Ascending aorta (tissue), 2 donors: ENCODE measurements around the gene UQCRC1. TPM values are rescaled to one million over a fixed set of nuclear protein-coding genes. Genes with fewer than 3 reads are reported as not detected.

Source experiments
- DNase-seq, 2 donors: peaks; one replicate each; pipeline ENCODE4 v3.0.0-alpha.2; 2019; ENCODE audit warnings: low spot score in 2 of 2
- H3K27ac ChIP-seq, 2 donors: fragments of 200-600 bp; sonication (generic); one replicate each; pipeline ENCODE4 v1.5.1; 2016 to 2017; ENCODE audit warnings: mild to moderate bottlenecking in 1 of 2
- H3K27me3 ChIP-seq: fragments of 200-600 bp; sonication (generic); one replicate; pipeline ENCODE4 v1.5.1; 2017
- H3K36me3 ChIP-seq, 2 donors: fragments of 200-600 bp; sonication (generic); one replicate each; pipeline ENCODE4 v1.5.1; 2016
- H3K4me1 ChIP-seq, 2 donors: fragments of 200-600 bp; sonication (generic); one replicate each; pipeline ENCODE4 v1.5.1; 2016 to 2017; ENCODE audit warnings: mild to moderate bottlenecking in 1 of 2
- H3K4me3 ChIP-seq, 2 donors: fragments of 200-600 bp; sonication (generic); one replicate each; pipeline ENCODE4 v1.5.1; 2016 to 2017; ENCODE audit warnings: mild to moderate bottlenecking in 1 of 2
- H3K9me3 ChIP-seq, 2 donors: fragments of 200-600 bp; sonication (generic); one replicate each; pipeline ENCODE4 v1.5.1; 2016
- CTCF ChIP-seq, 3 experiments: fragments of 200-600 bp in 2 of 3; fragments of 450-650 bp in 1 of 3; sonication (generic) in 2 of 3; IDR thresholded peaks; one replicate each; pipeline ENCODE4 v1.5.1; 2016 to 2019; ENCODE audit warnings: antibody characterized with exemption in 3 of 3, mild to moderate bottlenecking in 1 of 3, moderate library complexity in 1 of 3
- intact Hi-C: fragments of 100-400 bp; cut with DNase I; formaldehyde crosslinking; loops from one replicate; pipeline ENCODE4 v1.15.1; 2023
- total RNA-seq: library from RNA; depleted of rRNA; stranded (reverse); fragments of >200 nt; gene quantifications from one replicate; pipeline ENCODE4 v1.1.0, GENCODE V29; 2016

UQCRC1 gene
- total RNA-seq: 193 TPM

DNA sequence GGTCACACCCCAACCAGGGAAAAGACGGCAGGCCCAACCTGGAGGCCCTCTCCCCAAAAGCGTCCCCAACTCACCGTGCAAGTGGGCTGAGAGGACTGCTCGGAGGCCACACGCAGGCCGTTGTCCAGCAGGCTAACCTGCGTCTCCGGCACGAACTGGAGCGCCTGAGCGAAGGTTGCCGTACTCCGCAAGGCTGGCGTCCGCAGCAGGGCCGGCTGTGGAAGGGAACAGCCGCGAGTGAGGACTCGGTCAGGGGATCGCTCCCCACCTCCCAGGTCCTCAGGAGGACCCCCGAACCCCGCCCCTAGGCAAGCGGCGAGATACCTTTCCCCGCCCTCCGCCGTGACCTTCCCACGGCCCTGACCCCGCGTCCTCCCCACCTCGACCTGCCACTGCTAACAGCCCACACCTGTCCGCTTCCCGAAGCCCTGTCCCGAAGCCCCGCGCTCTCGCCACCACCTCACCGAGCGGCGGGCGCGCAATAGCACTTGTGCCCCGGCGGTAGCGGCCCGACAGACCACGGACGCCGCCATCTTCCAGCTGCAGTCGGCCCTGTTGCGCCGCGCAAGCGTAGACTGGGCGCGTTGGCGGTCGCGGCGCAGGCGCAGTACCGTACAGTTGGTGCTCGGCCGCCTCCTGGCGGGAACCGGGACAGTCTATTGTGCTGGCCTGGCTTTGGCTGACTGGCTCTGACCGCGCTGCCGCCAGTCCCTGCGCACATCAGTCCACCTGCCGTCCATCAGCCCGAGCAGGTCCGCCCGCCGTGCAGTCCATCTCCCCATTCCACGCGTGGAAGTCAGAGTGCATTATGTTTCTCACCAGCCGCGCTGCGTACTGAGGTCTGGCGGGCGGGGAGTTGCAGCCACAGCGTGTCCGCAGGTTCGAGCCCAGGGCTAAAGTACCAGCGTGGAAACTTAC, at the start of gene UQCRC1:
Gene UQCRC1, minus strand, starts transcription at position 559 of the 918 bp plus-strand sequence. Its CDS starts 26 bp downstream, at position 533.
- H3K4me3 ChIP-seq: peak within 1 kb of the TSS; percentile 65 to 92
- intact Hi-C loops: loop anchor here (1.0 to 2.0 kb wide), 3 partner anchors 26 to 53 kb away; partner anchors contain the start of genes PFKFB4 and SLC26A6

DNA sequence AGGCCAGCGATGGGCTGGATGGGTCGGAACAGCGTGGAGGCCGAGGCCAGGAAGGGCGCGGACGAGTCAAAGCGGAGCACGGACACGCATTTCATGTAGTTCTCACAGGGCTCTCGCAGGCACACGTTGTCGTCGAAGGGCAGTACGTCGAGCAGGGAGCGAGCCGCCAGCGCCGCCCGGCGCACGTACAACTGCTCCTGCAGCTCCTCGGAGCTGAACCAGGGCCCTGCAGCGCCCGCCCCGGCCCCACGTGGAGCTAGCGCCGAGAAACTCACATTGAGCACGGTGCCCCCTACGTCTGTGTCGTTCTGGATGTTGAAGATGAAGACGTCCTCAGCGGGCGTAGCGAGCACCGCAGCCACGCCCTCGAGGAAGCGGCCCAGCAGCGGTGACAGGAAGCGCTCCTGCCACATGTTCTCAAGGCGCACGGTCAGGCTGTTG, 47.4 kb upstream of the UQCRC1 start:
- TF ChIP-seq CTCF (IDR thresholded peaks at IDR 0.05): no peak
- peaks cover 11 to 21% of the 10 kb centered on the region in 2 donors for H3K4me1 ChIP-seq
- H3K27ac ChIP-seq: peak overlapping the region; percentile 68 to 89
- intact Hi-C loops: loop anchor here (1.0 to 2.0 kb wide), 3 partner anchors 22 to 100 kb away; partner anchors contain the start of genes PFKFB4, SLC26A6 and UQCRC1
- no peaks in the 10 kb centered on the region for H3K9me3 ChIP-seq
- no peaks in the 10 kb centered on the region for H3K36me3 ChIP-seq
- DNase-seq: no peak
- H3K27me3 ChIP-seq: no peaks in the 10 kb centered on the region
- peak overlapping the region; percentile 70 to 77 for H3K4me3 ChIP-seq

More for the DNA sequence above, at the start of gene UQCRC1:
- Histone ChIP-seq H3K4me1 (peaks cover 5 to 15% of the 10 kb centered on the region in 2 donors), H3K36me3 (peaks cover 16 to 20% of the 10 kb centered on the region in 2 donors), H3K27me3 (no peaks in the 10 kb centered on the region), H3K27ac (peak within 1 kb of the TSS; percentile 80 to 84), H3K9me3 (no peaks in the 10 kb centered on the region)
- peak; percentile 81 to 95 (median 86) for TF ChIP-seq CTCF (IDR thresholded peaks at IDR 0.05)
- peak; percentile 67 to 96 for DNase-seq

DNA sequence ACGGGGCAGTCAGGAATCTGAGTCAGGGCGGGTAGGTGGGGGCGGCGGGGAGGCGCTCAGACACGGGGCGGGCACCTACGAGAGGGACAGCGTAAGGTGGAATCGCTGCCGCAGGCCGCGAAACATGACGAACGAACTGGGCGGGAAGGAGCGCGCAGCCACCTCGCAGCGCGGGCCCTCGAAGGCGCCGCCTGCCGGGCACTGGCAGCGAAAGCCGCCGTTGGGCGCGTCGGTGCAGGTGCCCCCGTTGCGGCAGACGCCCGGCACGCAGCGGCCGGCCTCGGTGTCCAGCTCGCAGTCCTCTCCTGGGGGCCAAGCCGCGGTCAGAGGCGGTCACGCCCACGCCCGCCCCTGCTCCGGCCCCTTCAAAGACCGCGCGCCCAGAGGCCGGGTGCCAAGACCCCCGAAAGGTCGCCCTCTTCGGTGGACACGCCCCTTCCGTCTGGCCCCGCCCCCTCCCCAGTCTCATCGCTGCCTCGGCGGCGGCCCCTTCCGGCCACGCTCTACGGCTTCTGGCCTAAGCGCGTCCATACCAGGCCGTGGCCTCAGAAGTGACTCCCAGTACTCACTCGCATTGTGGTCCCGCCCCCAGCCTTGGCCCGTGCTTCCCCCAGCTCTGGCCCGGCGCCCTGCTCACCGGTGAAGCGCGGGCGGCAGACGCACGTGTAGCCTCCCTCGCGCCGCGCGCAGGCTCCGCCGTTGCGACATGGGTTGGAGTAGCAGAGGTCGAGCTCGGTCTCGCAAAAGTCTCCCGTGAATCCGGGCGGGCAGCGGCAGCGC, 46.8 kb upstream of the UQCRC1 start:
- peak; percentile 50 to 83 (median 69) for TF ChIP-seq CTCF (IDR thresholded peaks at IDR 0.05)
- peak overlapping the region; percentile 70 to 77 for H3K4me3 ChIP-seq
- intact Hi-C loops: loop anchor here (1.0 to 2.0 kb wide), 3 partner anchors 21 to 99 kb away; partner anchors contain the start of genes PFKFB4, SLC26A6 and UQCRC1
- H3K27ac ChIP-seq: peak overlapping the region; percentile 68 to 89
- DNase-seq: peak; percentile 62 to 89
- H3K9me3 ChIP-seq: no peaks in the 10 kb centered on the region
- H3K4me1 ChIP-seq: peaks cover 8 to 19% of the 10 kb centered on the region in 2 donors
- H3K27me3 ChIP-seq: no peaks in the 10 kb centered on the region
- no peaks in the 10 kb centered on the region for H3K36me3 ChIP-seq

- no peak for TF ChIP-seq CTCF (IDR thresholded peaks at IDR 0.05)
- peak overlapping the region; percentile 70 to 77 for H3K4me3 ChIP-seq
- DNase-seq: no peak
- H3K27me3 ChIP-seq: no peaks in the 10 kb centered on the region
- peak overlapping the region; percentile 68 to 89 for H3K27ac ChIP-seq
- intact Hi-C loops: loop anchor here (1.0 to 2.0 kb wide), 3 partner anchors 20 to 99 kb away; partner anchors contain the start of genes PFKFB4, SLC26A6 and UQCRC1
- H3K36me3 ChIP-seq: no peaks in the 10 kb centered on the region
- H3K9me3 ChIP-seq: no peaks in the 10 kb centered on the region
- peaks cover 5 to 17% of the 10 kb centered on the region in 2 donors for H3K4me1 ChIP-seq
Observed at GRCh38 chr3:48655606-48656005, 46.2 kb upstream of the UQCRC1 start.

GRCh38 chr3:48655063-48655462, 45.6 kb upstream of the UQCRC1 start:
- H3K4me1 ChIP-seq: peaks cover 5 to 17% of the 10 kb centered on the region in 2 donors
- H3K36me3 ChIP-seq: no peaks in the 10 kb centered on the region
- no peak for TF ChIP-seq CTCF (IDR thresholded peaks at IDR 0.05)
- H3K4me3 ChIP-seq: no peak overlapping the region
- H3K9me3 ChIP-seq: no peaks in the 10 kb centered on the region
- intact Hi-C loops: no loop called here
- H3K27ac ChIP-seq: peak overlapping the region; percentile 68 to 89
- no peaks in the 10 kb centered on the region for H3K27me3 ChIP-seq
- no peak for DNase-seq
